ENCODE measurements around the gene WDR18. TPM values are rescaled to one million over a fixed set of nuclear protein-coding genes. Genes with fewer than 3 reads are reported as not detected.

WDR18 gene
- total and polyA plus RNA-seq, 2 of the 4 experiments (the other 2 are of a cell fraction) = 37.1 to 56.9 TPM

- H3K27me3 ChIP-seq (ENCODE audit: control insufficient read depth, insufficient read depth, low read length) = no peaks in the 10 kb centered on the region
- peak; percentile 67 for DNase-seq
- H2AK5ac ChIP-seq (ENCODE audit: low read depth, low read length) = peak within 1 kb of the TSS; percentile 100
- H3K4me3 ChIP-seq (ENCODE audit: insufficient read depth, low read depth, low read length) = peak within 1 kb of the TSS; percentile 93
- peaks cover 0 to 19% of the 10 kb centered on the region in 2 experiments; a peak in 3 of 4 replicates for H3K79me1 ChIP-seq (ENCODE audit: low read depth in 1 of 2, low read length in 2 of 2)
- peak within 1 kb of the TSS; percentile 98 for H3K56ac ChIP-seq (ENCODE audit: extremely low read depth, insufficient read depth, low read length)
- ATAC-seq (ENCODE audit: low read depth) = peak; percentile 80
- H4K5ac ChIP-seq (ENCODE audit: low read depth, low read length) = peak within 1 kb of the TSS; percentile 100
- no peaks in the 10 kb centered on the region for H3K9me3 ChIP-seq (ENCODE audit: control insufficient read depth, insufficient read depth, low read length)
- peak within 1 kb of the TSS; percentile 92 for H3K4me2 ChIP-seq (ENCODE audit: low read depth, low read length)
- H2BK20ac ChIP-seq (ENCODE audit: low read depth, low read length) = peak within 1 kb of the TSS; percentile 96
- peak within 1 kb of the TSS; percentile 99 for H3K4ac ChIP-seq (ENCODE audit: low read depth, low read length)
- peaks cover 8% of the 10 kb centered on the region; the same call in 1 of the 2 replicates for H3K9me1 ChIP-seq (ENCODE audit: insufficient read depth, low read length)
- intact Hi-C loops (cut with micrococcal nuclease) = loop anchor here (5.0 kb wide), 1 partner anchor 76 kb away; the partner anchor contains the start of gene GPX4
- peak within 1 kb of the TSS; percentile 100 for H3K27ac ChIP-seq (ENCODE audit: insufficient read depth, low read length)
- H3K18ac ChIP-seq (ENCODE audit: low read depth, low read length) = peak within 1 kb of the TSS; percentile 98
- peak within 1 kb of the TSS; percentile 95 for H3K23ac ChIP-seq (ENCODE audit: low read depth, low read length)
- H3K4me1 ChIP-seq (ENCODE audit: control insufficient read depth, insufficient read depth, low read length) = peaks cover 16% of the 10 kb centered on the region
- WGBS, 2 experiments (ENCODE audit: extremely low coverage in 2 of 2, insufficient read length in 1 of 2) = 7% methylated on average over 29 of the region's 63 CpGs; no CpG with 5 or more reads in 1 of the 2 experiments
- peak within 1 kb of the TSS; percentile 93 for H2AFZ ChIP-seq (replicated peaks; ENCODE audit: low read length, poor library complexity)
- peak within 1 kb of the TSS; percentile 100 for H2BK15ac ChIP-seq (ENCODE audit: low read depth, low read length)
- no TSS peak for BruUV-seq (replicated peaks)
- in situ Hi-C loops (cut with MboI; ENCODE audit: low sequenced_read_pairs) = no loop called here
- CTCF ChIA-PET = no interaction called here
- H3K9ac ChIP-seq (ENCODE audit: low read depth, low read length) = peak within 1 kb of the TSS; percentile 98
- POLR2A ChIA-PET (ENCODE audit: unreplicated experiment) = interaction anchor here (0.6 to 1.5 kb wide), 5 partner anchors 7 to 111 kb away, joined by 3 to 10 read pairs (median 3); partner anchors contain the start of gene ABCA7
- H3K14ac ChIP-seq (replicated peaks; ENCODE audit: low read depth, low read length) = peak within 1 kb of the TSS; percentile 97
- peaks cover 19% of the 10 kb centered on the region for H3K36me3 ChIP-seq (ENCODE audit: control insufficient read depth, insufficient read depth, low read length)
- dilution Hi-C loops (cut with HindIII; ENCODE audit: low sequenced_read_pairs, unreplicated experiment) = no loop called here
- H2AK9ac ChIP-seq (replicated peaks; ENCODE audit: low read depth, low read length, poor library complexity) = peak within 1 kb of the TSS; percentile 100
- TF ChIP-seq RAD21 (IDR thresholded peaks at IDR 0.05; ENCODE audit: low read length) (no peak), MAZ (IDR thresholded peaks at IDR 0.05; ENCODE audit: borderline replicate concordance, low read depth, low read length) (peak; percentile 33; the same call in 1 of the 2 replicates), POLR2A (IDR thresholded peaks at IDR 0.05; ENCODE audit: low read depth, low read length) (peak; percentile 76), MAFK (IDR thresholded peaks at IDR 0.05; ENCODE audit: low read depth, low read length) (no peak), BHLHE40 (IDR thresholded peaks at IDR 0.05; ENCODE audit: low read depth, low read length) (no peak), USF2 (IDR thresholded peaks at IDR 0.05; ENCODE audit: low read depth, low read length) (no peak), FOS (IDR thresholded peaks at IDR 0.05; ENCODE audit: low read depth, low read length) (no peak), MXI1 (IDR thresholded peaks at IDR 0.05; ENCODE audit: borderline replicate concordance, low read depth, low read length) (peak; percentile 87), RFX5 (IDR thresholded peaks at IDR 0.05; ENCODE audit: low read depth, low read length) (no peak), RCOR1 (IDR thresholded peaks at IDR 0.05; ENCODE audit: insufficient replicate concordance, low read length) (peak; percentile 39), CHD1 (IDR thresholded peaks at IDR 0.05; ENCODE audit: low read depth, low read length) (no peak)
- H2BK120ac ChIP-seq (ENCODE audit: low read depth, low read length) = peak within 1 kb of the TSS; percentile 99
- peak within 1 kb of the TSS; percentile 98 for H2BK5ac ChIP-seq (ENCODE audit: low read depth, low read length, poor library complexity, severe bottlenecking)
- H4K91ac ChIP-seq (ENCODE audit: insufficient read depth, low read depth, low read length) = peak within 1 kb of the TSS; percentile 99
- peaks cover 46% of the 10 kb centered on the region for H4K20me1 ChIP-seq (ENCODE audit: insufficient read depth, low read length)
- H4K8ac ChIP-seq (ENCODE audit: low read depth in 2 of 2, low read length in 2 of 2) = peak within 1 kb of the TSS; percentile 92 to 100
Measured at GRCh38 chr19:1025960-1026782, 42.0 kb downstream of the WDR18 start, which contains the start of gene CNN2. Gene CNN2, plus strand, starts transcription at chr19:1026608. Its CDS starts 54 bp downstream, at chr19:1026662.
